Keratinocyte (primary cell): ENCODE results near the gene SMIM20. TPM values are rescaled to one million over a fixed set of nuclear protein-coding genes. Genes with fewer than 3 reads are reported as not detected.

ENCODE experiments used
- DNase-seq: peaks from one replicate; pipeline ENCODE4 v3.0.0-alpha.2; 2011; ENCODE audit warnings: low read depth, missing footprints, low spot score
- FAIRE-seq: peaks from 2 replicates; lab custom pipeline; 2011; peaks lifted over from hg19 to GRCh38; lab: Jason Lieb, UNC
- H2AFZ ChIP-seq: 2 replicates; pipeline ENCODE4 v1.6.0; 2012; ENCODE audit warnings: low read length, control low read depth, inconsistent platforms; ENCODE audit not compliant: control insufficient read depth
- H3K27ac ChIP-seq: 2 replicates; pipeline ENCODE4 v1.5.1; 2011; ENCODE audit warnings: low read length; ENCODE audit not compliant: control insufficient read depth, insufficient read depth
- H3K27me3 ChIP-seq: 3 replicates; pipeline ENCODE4 v1.6.0; 2011; ENCODE audit warnings: low read length; ENCODE audit not compliant: control insufficient read depth, insufficient read depth; ENCODE audit errors: extremely low read depth
- H3K36me3 ChIP-seq, 2 experiments: 2 replicates in 1 of 2; 3 replicates in 1 of 2; pipeline ENCODE4 v1.5.1; 2011; ENCODE audit warnings: low read length in 2 of 2, mild to moderate bottlenecking in 1 of 2; ENCODE audit not compliant: control insufficient read depth in 2 of 2, insufficient read depth in 2 of 2; ENCODE audit errors: extremely low read depth in 1 of 2
- H3K4me1 ChIP-seq: 3 replicates; pipeline ENCODE4 v1.5.1; 2011; ENCODE audit warnings: low read length; ENCODE audit not compliant: control insufficient read depth, insufficient read depth; ENCODE audit errors: extremely low read depth
- H3K4me2 ChIP-seq: 3 replicates; pipeline ENCODE4 v1.6.0; 2011; ENCODE audit warnings: low read depth, low read length; ENCODE audit not compliant: control insufficient read depth, insufficient read depth; ENCODE audit errors: extremely low read depth
- H3K4me3 ChIP-seq, 3 experiments: fragments of 200-600 bp in 1 of 3; sonication (generic) in 1 of 3; 2 replicates in 2 of 3; 3 replicates in 1 of 3; pipeline ENCODE4 v1.5.1; 2011 to 2016; ENCODE audit warnings: low read length in 3 of 3, mild to moderate bottlenecking in 3 of 3, control low read depth in 2 of 3, inconsistent platforms in 1 of 3, low read depth in 1 of 3, mixed read lengths in 1 of 3, mixed run types in 1 of 3, moderate library complexity in 1 of 3; ENCODE audit not compliant: control insufficient read depth in 2 of 3, insufficient read depth in 2 of 3; ENCODE audit errors: extremely low read depth in 1 of 3
- H3K79me2 ChIP-seq: 2 replicates; pipeline ENCODE4 v1.6.0; 2012; ENCODE audit warnings: low read length; ENCODE audit not compliant: control insufficient read depth, insufficient read depth
- H3K9ac ChIP-seq: 3 replicates; pipeline ENCODE4 v1.6.0; 2011; ENCODE audit warnings: low read length; ENCODE audit not compliant: control insufficient read depth, insufficient read depth; ENCODE audit errors: extremely low read depth
- H3K9me1 ChIP-seq: 3 replicates; pipeline ENCODE4 v1.6.0; 2011; ENCODE audit warnings: low read length; ENCODE audit not compliant: control insufficient read depth, insufficient read depth; ENCODE audit errors: extremely low read depth
- H3K9me3 ChIP-seq: 2 replicates; pipeline ENCODE4 v1.5.1; 2012; ENCODE audit warnings: low read depth, low read length; ENCODE audit not compliant: control insufficient read depth
- H4K20me1 ChIP-seq: 3 replicates; pipeline ENCODE4 v1.6.0; 2011; ENCODE audit warnings: low read length; ENCODE audit not compliant: control insufficient read depth, insufficient read depth; ENCODE audit errors: extremely low read depth
- EZH2 ChIP-seq: IDR thresholded peaks from one replicate; pipeline ENCODE4 v1.6.1; 2012; ENCODE audit warnings: inconsistent platforms, mild to moderate bottlenecking, low read length, moderate library complexity
- dilution Hi-C: fragments of 300-500 bp; cut with MboI; formaldehyde crosslinking; loops from one replicate; pipeline ENCODE4 v1.7.0; 2020; ENCODE audit warnings: low sequenced_read_pairs; ENCODE audit not compliant: extremely low pct_ligation_motif_present
- polyA plus RNA-seq, 5 experiments: library from polyadenylated mRNA; depleted of rRNA in 3 of 5; stranded (reverse) in 3 of 5; stranded (forward) in 1 of 5; unstranded in 1 of 5; fragments of >200 nt; gene quantifications; 1 replicate in 1 of 5; 2 replicates in 3 of 5; 3 replicates in 1 of 5; pipeline versions ENCODE4 v1.2.1 to v1.2.3, GENCODE V29; 2011 to 2012; ENCODE audit warnings: missing spikeins in 2 of 5, low read depth in 1 of 5, low replicate concordance in 1 of 5
- TF ChIP-seq, protein P1 (sequence below), 3 experiments: IDR thresholded peaks in 1 of 3; conservative IDR thresholded peaks in 1 of 3; optimal IDR thresholded peaks in 1 of 3; 2 replicates in 2 of 3; 3 replicates in 1 of 3; pipeline versions ENCODE3 to v1.5.1; 2011; ENCODE audit warnings: low read length in 3 of 3, mild to moderate bottlenecking in 3 of 3, moderate library complexity in 2 of 3, control low read depth in 1 of 3, inconsistent platforms in 1 of 3; ENCODE audit not compliant: insufficient read depth in 2 of 3; ENCODE audit errors: extremely low read depth in 1 of 3

SMIM20 gene
- polyA plus RNA-seq, 1 donor (not counting 4 experiments of a cell fraction or from before 2014, with no cell fraction given) = 29.5 TPM

DNA sequence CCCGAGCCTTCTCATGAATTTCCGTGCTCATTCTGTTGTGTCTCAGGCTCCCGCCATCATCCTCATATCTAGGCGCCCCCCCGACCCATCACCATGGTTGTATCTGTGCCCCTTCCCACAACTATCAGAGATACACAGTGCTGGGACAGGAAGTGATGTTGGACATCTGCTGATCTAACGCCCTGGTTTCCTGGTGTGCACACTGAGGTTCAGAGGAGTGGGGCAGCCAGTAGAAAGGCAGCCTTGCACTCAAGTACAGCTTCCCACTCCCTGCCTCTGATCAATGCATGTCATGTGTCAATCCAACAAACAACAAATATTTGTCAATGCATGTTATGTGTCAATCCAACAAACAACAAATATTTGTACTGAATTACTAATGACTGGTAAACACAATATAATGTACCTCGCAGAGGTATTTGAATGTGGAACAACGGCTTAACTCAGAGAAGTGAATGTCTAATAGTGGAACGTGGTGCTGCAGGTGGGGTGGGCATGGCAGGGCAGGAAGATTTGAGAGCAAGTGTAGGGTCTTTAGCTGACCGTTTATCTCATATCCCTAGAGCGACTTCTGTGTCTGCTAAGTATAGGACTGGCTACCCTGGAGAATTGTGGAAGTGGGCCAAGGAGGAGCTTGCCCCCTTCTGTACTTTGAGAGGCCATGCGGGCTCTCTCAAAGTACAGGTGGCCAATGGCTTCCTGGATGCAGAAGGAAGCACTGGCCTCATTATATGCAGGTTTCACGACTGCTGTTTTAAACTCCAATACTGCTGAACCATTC is 41.0 kb upstream of the SMIM20 start:
- no peaks in the 10 kb centered on the region for H3K9me3 ChIP-seq
- dilution Hi-C loops = no loop called here
- FAIRE-seq (no peak), DNase-seq (no peak)
- no peaks in the 10 kb centered on the region for H4K20me1 ChIP-seq
- TF ChIP-seq EZH2 = no peak
- TF ChIP-seq, protein P1, sequence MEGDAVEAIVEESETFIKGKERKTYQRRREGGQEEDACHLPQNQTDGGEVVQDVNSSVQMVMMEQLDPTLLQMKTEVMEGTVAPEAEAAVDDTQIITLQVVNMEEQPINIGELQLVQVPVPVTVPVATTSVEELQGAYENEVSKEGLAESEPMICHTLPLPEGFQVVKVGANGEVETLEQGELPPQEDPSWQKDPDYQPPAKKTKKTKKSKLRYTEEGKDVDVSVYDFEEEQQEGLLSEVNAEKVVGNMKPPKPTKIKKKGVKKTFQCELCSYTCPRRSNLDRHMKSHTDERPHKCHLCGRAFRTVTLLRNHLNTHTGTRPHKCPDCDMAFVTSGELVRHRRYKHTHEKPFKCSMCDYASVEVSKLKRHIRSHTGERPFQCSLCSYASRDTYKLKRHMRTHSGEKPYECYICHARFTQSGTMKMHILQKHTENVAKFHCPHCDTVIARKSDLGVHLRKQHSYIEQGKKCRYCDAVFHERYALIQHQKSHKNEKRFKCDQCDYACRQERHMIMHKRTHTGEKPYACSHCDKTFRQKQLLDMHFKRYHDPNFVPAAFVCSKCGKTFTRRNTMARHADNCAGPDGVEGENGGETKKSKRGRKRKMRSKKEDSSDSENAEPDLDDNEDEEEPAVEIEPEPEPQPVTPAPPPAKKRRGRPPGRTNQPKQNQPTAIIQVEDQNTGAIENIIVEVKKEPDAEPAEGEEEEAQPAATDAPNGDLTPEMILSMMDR (optimal IDR thresholded peaks at IDR 0.05 in 1 of 3, IDR thresholded peaks at IDR 0.05 in 1 of 3, conservative IDR thresholded peaks at IDR 0.05 in 1 of 3; ENCODE audit: extremely low read depth in 1 of 3, insufficient read depth in 2 of 3, low read length in 3 of 3) = no peak
- no peaks in the 10 kb centered on the region for H3K9me1 ChIP-seq
- H3K4me1 ChIP-seq = no peaks in the 10 kb centered on the region
- H3K27me3 ChIP-seq = no peaks in the 10 kb centered on the region
- H3K79me2 ChIP-seq = no peaks in the 10 kb centered on the region
- no peak overlapping the region for H3K9ac ChIP-seq
- no peak overlapping the region for H3K27ac ChIP-seq
- H3K4me2 ChIP-seq = no peak overlapping the region
- H3K4me3 ChIP-seq = no peak overlapping the region
- H3K36me3 ChIP-seq = no peaks in the 10 kb centered on the region
- H2AFZ ChIP-seq = no peak overlapping the region

DNA sequence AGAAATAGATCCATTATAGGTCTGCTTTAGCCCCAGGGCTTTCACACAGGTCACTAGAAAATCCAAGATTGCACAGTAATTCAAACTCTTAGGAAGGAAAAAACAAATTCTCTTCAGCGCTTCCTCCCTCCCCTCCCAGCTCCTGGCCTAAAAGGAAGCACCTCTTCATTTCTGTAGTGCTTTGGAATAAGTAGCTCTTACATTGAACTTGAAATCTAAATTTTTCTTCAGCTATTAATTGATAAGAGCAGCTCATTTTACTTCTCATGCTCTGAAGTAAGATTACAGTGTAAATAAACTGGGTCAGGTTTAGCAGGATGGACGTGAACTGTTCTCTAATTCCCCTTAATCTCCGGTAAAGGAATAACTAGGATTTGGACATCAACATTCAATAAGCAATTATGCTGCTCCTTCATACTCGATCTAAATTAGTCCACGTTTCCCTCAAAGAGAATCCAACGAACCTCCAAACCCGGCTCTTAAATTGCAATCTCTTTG is 40.3 kb upstream of the SMIM20 start:
- no peak for TF ChIP-seq EZH2
- TF ChIP-seq, protein P1 (optimal IDR thresholded peaks at IDR 0.05 in 1 of 3, IDR thresholded peaks at IDR 0.05 in 1 of 3, conservative IDR thresholded peaks at IDR 0.05 in 1 of 3; ENCODE audit: extremely low read depth in 1 of 3, insufficient read depth in 2 of 3, low read length in 3 of 3) = no peak
- Histone ChIP-seq H3K4me2 (no peak overlapping the region), H3K9me3 (no peaks in the 10 kb centered on the region), H3K36me3 (no peaks in the 10 kb centered on the region), H2AFZ (no peak overlapping the region), H3K27ac (no peak overlapping the region), H3K79me2 (no peaks in the 10 kb centered on the region), H3K9ac (no peak overlapping the region), H3K9me1 (no peaks in the 10 kb centered on the region), H3K27me3 (no peaks in the 10 kb centered on the region), H3K4me1 (no peaks in the 10 kb centered on the region), H3K4me3 (no peak overlapping the region), H4K20me1 (no peaks in the 10 kb centered on the region)
- DNase-seq = no peak
- FAIRE-seq = no peak
- dilution Hi-C loops = no loop called here
